Activated naive CD4-positive, alpha-beta T cell treated with anti-CD3 and anti-CD28 coated beads, Interleukin-2, amount 50 U/mL, for 24 hours (primary cell): ENCODE data around the gene SGMS1.

ENCODE experiments used
- H3K27ac Mint-ChIP-seq: one replicate; pipeline ENCODE4 v1.8.0; 2021; ENCODE audit warnings: mild to moderate bottlenecking, mixed read lengths
- H3K27me3 Mint-ChIP-seq: one replicate; pipeline ENCODE4 v1.8.0; 2021; ENCODE audit warnings: mixed read lengths
- H3K36me3 Mint-ChIP-seq: one replicate; pipeline ENCODE4 v1.8.0; 2021; ENCODE audit warnings: mixed read lengths
- H3K4me1 Mint-ChIP-seq: one replicate; pipeline ENCODE4 v1.8.0; 2021; ENCODE audit warnings: mixed read lengths
- H3K4me3 Mint-ChIP-seq: one replicate; pipeline ENCODE4 v1.8.0; 2021; ENCODE audit warnings: mild to moderate bottlenecking, mixed read lengths
- H3K9me3 Mint-ChIP-seq: one replicate; pipeline ENCODE4 v1.8.0; 2021; ENCODE audit warnings: mixed read lengths

Gene SGMS1

GRCh38 chr10:50316174-50316573 is 307.6 kb downstream of the SGMS1 start:
- Mint-ChIP-seq H3K4me1 (peaks cover 13% of the 10 kb centered on the region), H3K9me3 (no peaks in the 10 kb centered on the region), H3K4me3 (no peak overlapping the region), H3K27me3 (no peaks in the 10 kb centered on the region), H3K36me3 (peaks cover 29% of the 10 kb centered on the region), H3K27ac (no peak overlapping the region)

DNA sequence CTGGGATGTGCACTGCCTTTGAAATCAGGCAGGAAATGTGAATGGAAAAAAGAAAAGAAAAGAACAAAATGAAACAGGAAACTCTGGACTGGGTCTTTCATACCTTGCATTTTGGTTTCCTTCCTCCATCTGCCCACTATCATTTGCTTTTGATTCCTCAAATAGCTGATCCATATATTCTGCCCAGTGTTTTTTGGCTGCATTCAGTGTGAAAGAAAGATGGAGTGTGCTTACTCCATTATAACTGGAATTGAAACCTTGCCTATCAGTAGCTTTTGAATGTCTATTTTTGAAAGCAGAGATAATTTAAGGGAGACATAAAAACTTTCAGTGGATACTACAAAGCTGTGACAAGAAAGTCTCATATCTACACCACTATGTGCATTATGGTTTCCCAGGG is 308.3 kb downstream of the SGMS1 start:
- Mint-ChIP-seq H3K4me3 (no peak overlapping the region), H3K4me1 (peaks cover 12% of the 10 kb centered on the region), H3K36me3 (peaks cover 29% of the 10 kb centered on the region), H3K27ac (peak overlapping the region; percentile 5), H3K9me3 (no peaks in the 10 kb centered on the region), H3K27me3 (no peaks in the 10 kb centered on the region)

DNA sequence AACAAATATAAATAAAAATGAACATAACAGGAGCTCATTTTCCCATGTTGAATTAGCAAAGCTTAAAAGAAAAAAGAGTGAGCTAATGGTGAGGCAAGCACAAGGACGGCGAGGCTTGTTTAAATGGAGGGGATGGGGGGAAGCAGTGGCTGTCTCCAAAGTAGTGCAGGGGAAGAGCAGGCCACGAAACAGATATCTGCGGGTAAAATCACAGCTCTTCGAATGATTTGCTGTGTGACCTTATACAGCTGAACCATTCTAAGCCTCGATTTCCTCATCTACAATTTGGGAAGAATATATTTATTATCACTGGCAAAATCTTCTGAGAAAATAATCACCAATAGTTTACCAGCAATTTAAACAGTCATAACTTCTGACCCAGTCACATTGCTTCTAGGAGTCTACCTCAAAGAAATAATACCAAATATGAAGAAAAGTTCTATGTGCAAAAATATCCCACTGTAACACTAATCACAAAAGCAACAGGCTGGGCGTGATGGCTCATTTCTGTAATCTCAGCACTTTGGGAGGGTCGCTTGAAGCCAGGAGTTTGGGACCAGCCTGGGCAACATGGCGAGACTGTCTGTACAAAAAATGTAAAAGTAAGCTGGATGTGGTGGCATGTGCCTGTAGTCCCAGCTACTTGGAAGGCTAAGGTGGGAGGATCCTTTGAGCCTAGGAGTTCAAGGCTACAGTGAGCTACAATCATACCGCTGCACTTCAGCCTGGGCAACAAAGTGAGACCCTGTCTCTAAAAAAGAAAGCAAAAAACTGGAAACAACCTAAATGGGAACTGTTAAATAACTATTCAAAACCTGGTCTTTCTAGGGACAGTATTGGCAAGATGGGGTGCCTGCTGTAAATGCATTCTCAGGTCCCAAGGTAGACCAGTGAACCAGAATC is 309.3 kb downstream of the SGMS1 start:
- Mint-ChIP-seq H3K9me3 (no peaks in the 10 kb centered on the region), H3K27ac (peak overlapping the region; percentile 13), H3K27me3 (no peaks in the 10 kb centered on the region), H3K36me3 (peaks cover 32% of the 10 kb centered on the region), H3K4me3 (no peak overlapping the region), H3K4me1 (peaks cover 12% of the 10 kb centered on the region)

- Mint-ChIP-seq H3K4me1 (peaks cover 12% of the 10 kb centered on the region), H3K27ac (no peak overlapping the region), H3K4me3 (no peak overlapping the region), H3K9me3 (no peaks in the 10 kb centered on the region), H3K36me3 (peaks cover 29% of the 10 kb centered on the region), H3K27me3 (no peaks in the 10 kb centered on the region)
Observed at GRCh38 chr10:50312464-50313437, 311.0 kb downstream of the SGMS1 start.

DNA sequence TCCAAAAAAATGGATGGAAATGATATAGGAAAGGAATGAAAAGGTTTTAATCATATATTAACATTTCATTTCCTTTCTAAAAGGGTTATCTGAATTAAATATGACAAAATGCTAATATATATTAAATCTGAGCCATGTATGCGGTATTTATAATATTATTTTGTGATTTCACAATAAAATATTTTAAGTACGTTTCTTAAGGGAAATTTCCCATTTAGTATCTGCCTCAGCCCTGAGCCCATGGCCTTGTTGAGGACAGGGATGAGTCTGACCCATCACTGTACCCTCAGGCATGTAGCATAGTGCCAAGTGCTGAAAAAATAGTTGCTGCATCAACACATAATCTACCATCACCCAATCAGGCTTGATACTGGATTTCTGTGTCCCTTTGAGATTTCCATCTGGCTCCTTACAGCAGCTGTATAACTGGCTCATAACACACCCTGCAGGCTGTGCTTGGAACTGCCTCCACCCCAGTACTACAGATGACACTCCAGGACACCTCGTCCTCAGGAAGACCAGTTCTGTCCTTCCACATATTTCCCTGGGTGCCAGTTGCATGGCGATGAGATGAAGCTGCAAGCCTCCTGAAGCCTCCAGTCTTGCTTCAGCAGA is 313.1 kb downstream of the SGMS1 start:
- Mint-ChIP-seq H3K36me3 (peaks cover 37% of the 10 kb centered on the region), H3K27me3 (no peaks in the 10 kb centered on the region), H3K27ac (no peak overlapping the region), H3K4me3 (no peak overlapping the region), H3K4me1 (peaks cover 3% of the 10 kb centered on the region), H3K9me3 (no peaks in the 10 kb centered on the region)

- Mint-ChIP-seq H3K4me3 (no peak overlapping the region), H3K27ac (no peak overlapping the region), H3K4me1 (no peaks in the 10 kb centered on the region), H3K36me3 (peaks cover 34% of the 10 kb centered on the region), H3K27me3 (no peaks in the 10 kb centered on the region), H3K9me3 (no peaks in the 10 kb centered on the region)
Observed at GRCh38 chr10:50309342-50309741, 314.4 kb downstream of the SGMS1 start.

DNA sequence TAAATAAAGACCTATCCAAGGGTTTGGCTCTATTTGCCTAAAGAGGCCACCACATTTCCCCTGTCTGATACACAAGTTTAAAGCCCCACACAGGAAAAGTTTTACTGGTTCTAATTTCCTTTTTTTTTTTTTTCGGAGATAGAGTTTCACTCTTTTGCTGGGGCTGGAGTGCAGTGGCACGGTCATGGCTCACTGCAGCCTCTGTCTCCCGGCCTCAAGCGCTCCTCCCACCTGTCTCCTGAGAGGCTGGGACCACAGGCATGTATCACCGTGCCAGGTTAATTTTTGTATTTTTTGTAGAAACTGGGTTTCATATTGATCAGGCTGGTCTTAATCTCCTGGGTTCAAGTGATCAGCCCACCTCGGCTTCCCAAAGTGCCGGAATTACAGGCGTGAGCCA is 319.1 kb downstream of the SGMS1 start:
- no peaks in the 10 kb centered on the region for H3K27me3 Mint-ChIP-seq
- no peak overlapping the region for H3K27ac Mint-ChIP-seq
- H3K4me3 Mint-ChIP-seq, result no peak overlapping the region
- H3K9me3 Mint-ChIP-seq, result no peaks in the 10 kb centered on the region
- H3K36me3 Mint-ChIP-seq, result peaks cover 10% of the 10 kb centered on the region
- H3K4me1 Mint-ChIP-seq, result no peaks in the 10 kb centered on the region

GRCh38 chr10:50299948-50300669 is 323.6 kb downstream of the SGMS1 start:
- Mint-ChIP-seq H3K4me1 (no peaks in the 10 kb centered on the region), H3K36me3 (peaks cover 8% of the 10 kb centered on the region), H3K27me3 (no peaks in the 10 kb centered on the region), H3K27ac (no peak overlapping the region), H3K9me3 (peaks cover 15% of the 10 kb centered on the region), H3K4me3 (no peak overlapping the region)

DNA sequence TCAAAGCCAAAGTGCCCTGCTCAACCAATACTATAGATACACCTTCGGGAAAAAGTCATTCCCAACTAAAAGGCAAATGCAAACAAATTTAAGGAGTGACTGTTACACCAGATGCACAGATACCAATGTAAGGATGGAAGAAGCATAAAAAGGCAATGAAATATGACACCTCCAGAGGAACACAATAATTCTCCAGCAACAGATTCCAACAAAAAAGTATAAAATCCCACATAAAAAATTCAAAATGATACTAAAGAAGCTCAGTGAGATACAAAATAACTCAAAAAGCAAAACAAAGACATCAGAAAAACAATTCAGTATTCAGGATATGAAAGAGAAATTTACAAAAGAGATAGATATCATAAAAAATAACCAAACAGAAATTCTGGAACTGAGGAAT is 328.4 kb downstream of the SGMS1 start:
- H3K4me1 Mint-ChIP-seq, result no peaks in the 10 kb centered on the region
- H3K4me3 Mint-ChIP-seq, result no peak overlapping the region
- H3K36me3 Mint-ChIP-seq, result peaks cover 8% of the 10 kb centered on the region
- H3K27me3 Mint-ChIP-seq, result no peaks in the 10 kb centered on the region
- no peak overlapping the region for H3K27ac Mint-ChIP-seq
- H3K9me3 Mint-ChIP-seq, result peaks cover 15% of the 10 kb centered on the region

DNA sequence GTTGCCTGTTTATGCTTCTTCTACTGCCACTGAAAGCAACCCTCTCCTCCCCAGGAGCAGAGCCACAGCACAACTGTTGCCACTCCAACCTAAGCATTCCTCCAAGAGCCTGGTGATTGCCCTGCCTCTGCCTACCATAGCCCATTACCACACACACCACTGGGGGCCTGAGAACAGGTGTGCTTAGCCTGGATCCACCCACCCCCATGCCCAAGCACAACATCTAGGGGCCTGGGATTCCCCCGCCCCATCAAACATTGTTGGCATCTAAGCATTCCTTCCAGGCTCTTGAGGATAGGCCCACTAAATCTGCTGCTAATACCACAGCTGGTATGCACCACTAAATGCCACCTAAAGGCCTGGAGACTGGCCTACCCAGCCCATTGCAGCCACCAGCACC is 329.2 kb downstream of the SGMS1 start:
- Mint-ChIP-seq H3K4me3 (no peak overlapping the region), H3K9me3 (peaks cover 14% of the 10 kb centered on the region), H3K27ac (no peak overlapping the region), H3K36me3 (peaks cover 8% of the 10 kb centered on the region), H3K4me1 (no peaks in the 10 kb centered on the region), H3K27me3 (no peaks in the 10 kb centered on the region)

GRCh38 chr10:50293513-50294313 is 330.0 kb downstream of the SGMS1 start:
- H3K36me3 Mint-ChIP-seq, result peaks cover 2% of the 10 kb centered on the region
- no peaks in the 10 kb centered on the region for H3K4me1 Mint-ChIP-seq
- no peak overlapping the region for H3K4me3 Mint-ChIP-seq
- H3K27me3 Mint-ChIP-seq, result no peaks in the 10 kb centered on the region
- no peak overlapping the region for H3K27ac Mint-ChIP-seq
- peaks cover 6% of the 10 kb centered on the region for H3K9me3 Mint-ChIP-seq

GRCh38 chr10:50291261-50291850 is 332.4 kb downstream of the SGMS1 start:
- Mint-ChIP-seq H3K9me3 (no peaks in the 10 kb centered on the region), H3K4me3 (no peak overlapping the region), H3K36me3 (no peaks in the 10 kb centered on the region), H3K27me3 (no peaks in the 10 kb centered on the region), H3K27ac (no peak overlapping the region), H3K4me1 (no peaks in the 10 kb centered on the region)

- H3K9me3 Mint-ChIP-seq, result no peaks in the 10 kb centered on the region
- no peaks in the 10 kb centered on the region for H3K36me3 Mint-ChIP-seq
- H3K4me1 Mint-ChIP-seq, result no peaks in the 10 kb centered on the region
- peaks cover 2% of the 10 kb centered on the region for H3K27me3 Mint-ChIP-seq
- H3K4me3 Mint-ChIP-seq, result no peak overlapping the region
- no peak overlapping the region for H3K27ac Mint-ChIP-seq
Observed at GRCh38 chr10:50289196-50289595, 334.6 kb downstream of the SGMS1 start.
